ENCODE results near the gene GLUL.
A peak's percentile ranks its signal among the peaks of the same experiment; 100 is the strongest.

The GLUL gene
- long read RNA-seq, donor 1, full-length matches to known transcripts: 65 of 72 reads
- long read RNA-seq, donor 1, partial matches to known transcripts: 7 of 72 reads
- long read RNA-seq, donor 1, other reads (novel, unspliced or antisense): 0 of 72 reads
- long read RNA-seq, donor 2, full-length matches to known transcripts: 45 of 56 reads
- long read RNA-seq, donor 2, partial matches to known transcripts: 11 of 56 reads
- long read RNA-seq, donor 2, other reads (novel, unspliced or antisense): 0 of 56 reads
- long read RNA-seq, donor 3, full-length matches to known transcripts: 40 of 45 reads
- long read RNA-seq, donor 3, partial matches to known transcripts: 5 of 45 reads
- long read RNA-seq, donor 3, other reads (novel, unspliced or antisense): 0 of 45 reads
- long read RNA-seq, donor 4, full-length matches to known transcripts: 78 of 86 reads
- long read RNA-seq, donor 4, partial matches to known transcripts: 8 of 86 reads
- long read RNA-seq, donor 4, other reads (novel, unspliced or antisense): 0 of 86 reads
- long read RNA-seq, donor 5, full-length matches to known transcripts: 49 of 49 reads
- long read RNA-seq, donor 5, partial matches to known transcripts: 0 of 49 reads
- long read RNA-seq, donor 5, other reads (novel, unspliced or antisense): 0 of 49 reads
- long read RNA-seq, donor 6, full-length matches to known transcripts: 54 of 73 reads
- long read RNA-seq, donor 6, partial matches to known transcripts: 19 of 73 reads
- long read RNA-seq, donor 6, other reads (novel, unspliced or antisense): 0 of 73 reads
- long read RNA-seq, donor 7, full-length matches to known transcripts: 84 of 100 reads
- long read RNA-seq, donor 7, partial matches to known transcripts: 16 of 100 reads
- long read RNA-seq, donor 7, other reads (novel, unspliced or antisense): 0 of 100 reads
- long read RNA-seq, donor 8, full-length matches to known transcripts: 65 of 77 reads
- long read RNA-seq, donor 8, partial matches to known transcripts: 5 of 77 reads
- long read RNA-seq, donor 8, other reads (novel, unspliced or antisense): 7 of 77 reads

DNA sequence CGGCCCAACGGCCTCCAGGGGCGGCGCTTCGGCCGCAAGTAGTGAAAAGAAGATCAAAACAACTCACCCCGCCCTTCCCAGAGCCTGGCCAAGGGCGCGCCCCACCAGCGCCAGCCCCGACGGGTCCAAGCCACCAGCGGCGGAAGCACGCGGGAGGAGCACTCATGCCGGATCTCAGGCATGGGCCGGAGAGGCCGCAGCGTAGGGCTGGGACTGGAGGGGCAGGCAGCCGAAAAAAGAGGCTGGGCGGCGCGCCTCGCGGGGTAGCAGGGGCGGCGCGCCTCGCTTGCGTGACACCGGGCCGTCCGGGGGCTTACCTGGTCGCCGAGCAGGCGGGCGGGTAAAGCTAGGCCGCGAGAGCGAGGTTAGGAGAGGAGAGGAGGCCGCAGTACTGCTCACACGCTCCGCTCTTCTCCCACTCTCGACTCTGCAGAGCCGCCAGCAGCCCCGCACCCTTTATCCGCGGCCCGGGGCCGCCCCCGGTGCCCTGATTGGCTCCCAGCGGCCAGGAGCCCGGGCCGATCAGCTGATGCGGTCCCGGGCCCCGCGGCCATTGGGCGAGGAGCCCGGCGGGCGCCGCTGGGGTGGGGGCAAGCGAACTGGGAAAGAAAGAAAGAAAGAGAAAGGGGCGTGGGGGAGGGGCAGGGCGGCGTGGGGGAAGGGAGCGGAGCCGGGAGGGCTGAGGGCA lies at the start of gene GLUL:
Gene GLUL (minus strand): TSS at position 429 of the 688 bp plus-strand sequence. CDS start 3,053 bp downstream, outside the sequence.
- peak; percentile 98 for DNase-seq

DNA sequence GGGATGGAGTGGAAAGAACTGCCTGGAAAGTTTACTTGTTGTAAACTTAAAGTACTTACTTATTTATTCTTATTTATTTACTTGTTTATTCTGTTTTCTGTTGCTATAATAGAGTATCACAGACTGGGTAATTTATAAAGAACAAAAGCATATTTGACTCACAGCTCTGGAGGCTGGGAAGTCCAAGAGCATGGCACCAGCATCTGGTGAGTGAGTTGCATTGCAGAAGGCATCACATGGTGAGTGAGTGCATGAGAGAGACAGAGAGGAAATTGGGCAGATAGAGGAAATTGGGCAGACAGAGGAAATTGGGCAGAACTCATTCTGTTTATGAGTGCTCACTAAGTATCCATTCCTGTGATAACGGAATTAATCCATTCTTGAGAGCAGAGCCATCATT lies 46.7 kb upstream of the GLUL start:
- no peak for DNase-seq

DNA sequence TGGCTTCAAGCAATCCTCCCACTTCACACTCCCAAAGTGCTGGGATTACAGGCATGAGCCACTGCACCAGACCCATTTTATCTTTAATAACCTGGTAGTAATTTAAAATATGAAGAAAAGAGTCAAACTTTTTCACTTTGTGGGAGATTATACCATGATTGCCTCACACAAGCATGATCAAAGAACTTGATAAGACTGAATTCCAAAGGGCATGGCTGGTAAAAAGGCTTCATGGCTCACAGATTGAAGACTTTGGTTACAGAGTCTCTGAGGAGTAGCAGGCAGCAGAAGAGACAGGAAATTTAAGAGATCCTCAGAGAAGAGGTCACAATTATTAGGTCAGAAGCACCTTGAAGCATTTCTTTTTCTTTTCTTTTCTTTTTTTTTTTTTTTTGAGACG lies 42.0 kb upstream of the GLUL start:
- DNase-seq: no peak

DNA sequence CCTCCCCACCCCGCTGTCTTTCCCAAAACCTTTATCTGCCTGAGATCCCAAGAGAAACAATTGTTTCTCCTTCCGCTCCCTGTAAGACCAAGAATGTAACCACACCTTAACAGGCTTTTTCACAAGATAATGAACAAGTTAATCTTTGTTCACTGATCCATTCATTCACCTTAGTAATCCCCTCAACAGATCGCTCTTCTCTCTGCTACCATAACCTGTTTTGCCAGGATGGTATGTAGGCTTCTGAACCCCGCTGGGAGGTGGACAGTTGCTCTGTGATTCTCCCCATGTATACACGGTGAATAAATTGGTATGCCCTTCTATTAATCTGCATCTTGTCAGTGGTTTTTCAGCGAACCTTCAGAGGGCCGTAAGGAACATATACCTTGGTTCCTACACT lies 39.7 kb upstream of the GLUL start:
- no peak for DNase-seq

DNA sequence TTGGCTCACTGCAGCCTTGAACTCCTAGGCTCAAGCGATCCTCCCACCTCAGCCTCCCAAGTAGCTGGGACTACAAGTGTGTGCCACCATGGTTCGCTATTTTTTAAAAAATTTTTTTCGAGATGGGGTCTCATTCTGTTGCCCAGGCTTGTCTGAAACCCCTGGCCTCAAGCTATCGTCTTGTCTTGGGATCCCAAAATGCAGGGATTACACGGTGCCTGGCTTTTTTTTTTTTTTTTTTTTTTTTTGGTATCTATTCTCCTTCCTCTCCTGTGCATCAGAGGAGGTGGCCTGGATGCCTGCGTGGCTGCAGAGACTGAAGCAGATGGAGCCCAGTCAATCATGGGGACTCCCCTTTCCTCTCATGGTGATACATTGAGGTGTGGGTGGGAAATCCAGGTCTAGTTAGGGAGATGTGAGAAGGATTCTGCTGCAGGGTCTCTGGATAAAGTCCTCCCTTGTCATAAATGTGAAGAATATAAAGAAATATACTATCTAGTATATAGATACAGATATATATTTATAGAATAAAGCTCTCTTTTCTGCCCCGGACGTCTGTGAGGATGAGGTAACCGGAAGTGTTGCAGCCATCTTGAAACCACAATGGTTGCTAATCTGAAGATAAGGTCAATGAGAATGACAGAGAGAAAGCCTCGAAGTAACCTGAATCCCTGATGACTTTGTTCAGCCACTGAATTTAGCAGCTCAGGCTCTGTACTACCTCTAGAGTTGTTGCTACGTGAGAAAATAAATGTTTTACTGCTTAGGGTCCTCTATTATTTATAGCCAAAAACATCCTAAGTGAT lies 38.9 kb upstream of the GLUL start:
- no peak for DNase-seq

DNA sequence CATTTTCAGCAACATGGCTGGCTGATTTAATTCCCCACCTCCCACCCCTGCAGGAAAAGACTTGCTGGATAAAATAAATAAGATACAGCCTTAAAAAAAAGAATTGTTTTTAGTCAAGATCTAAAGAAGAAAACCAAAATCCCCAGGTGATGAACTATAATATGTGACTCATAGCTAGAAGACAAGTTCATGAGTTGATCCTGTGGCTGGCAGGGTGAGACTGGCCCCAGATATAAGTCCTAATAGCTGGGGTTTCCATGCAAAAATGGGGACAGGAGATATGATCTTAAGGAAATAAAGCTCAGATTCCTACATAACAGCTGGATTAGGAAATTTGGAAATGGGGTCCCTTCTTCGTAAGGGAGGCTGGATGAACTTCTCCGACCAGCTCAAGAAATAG lies 36.5 kb upstream of the GLUL start:
- DNase-seq: no peak

DNA sequence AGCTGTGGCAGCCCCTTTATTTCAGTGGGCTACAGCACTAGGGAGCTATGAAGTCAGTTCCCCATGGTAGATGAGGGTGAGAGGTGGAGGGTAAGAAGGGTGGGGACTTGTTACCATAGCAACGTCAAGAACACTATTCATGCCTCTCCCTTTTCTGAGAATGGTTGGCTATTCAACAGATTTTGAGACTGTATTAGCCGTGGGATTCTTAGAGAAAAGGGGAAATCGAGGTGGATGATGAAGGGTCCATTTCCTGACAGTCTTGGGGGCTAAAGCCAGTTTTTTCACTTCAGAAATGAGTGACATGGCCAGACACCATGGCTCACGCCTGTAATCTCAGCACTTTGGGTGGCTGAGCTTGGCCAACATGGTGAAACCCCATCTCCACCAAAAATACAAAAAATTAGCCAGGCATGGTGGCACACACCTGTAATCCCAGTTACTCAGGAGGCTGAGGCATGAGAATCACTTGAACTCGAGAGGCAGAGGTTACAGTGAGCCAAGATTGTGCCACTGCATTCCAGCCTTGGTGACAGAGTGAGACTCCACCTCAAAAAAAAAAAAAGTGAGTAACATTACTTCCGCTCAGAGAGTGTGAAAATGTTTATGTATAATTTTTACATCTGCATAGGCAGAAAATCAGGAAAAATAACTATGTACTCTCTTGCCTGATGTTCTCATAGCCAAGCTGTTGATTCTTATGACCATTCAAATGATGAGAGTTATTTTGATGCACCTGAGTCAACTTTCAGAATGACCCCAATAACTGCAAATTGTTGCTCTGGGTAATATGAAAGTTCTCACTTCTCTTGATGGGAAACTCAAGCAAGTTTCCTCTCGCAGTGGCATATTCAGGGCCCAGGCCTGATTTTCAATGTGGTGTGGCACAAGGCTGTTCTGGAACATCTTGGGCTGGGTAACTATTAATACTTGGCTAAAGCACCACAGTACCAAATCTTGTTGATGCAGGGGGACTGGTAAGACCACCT lies 35.1 kb upstream of the GLUL start:
- no peak for DNase-seq

DNA sequence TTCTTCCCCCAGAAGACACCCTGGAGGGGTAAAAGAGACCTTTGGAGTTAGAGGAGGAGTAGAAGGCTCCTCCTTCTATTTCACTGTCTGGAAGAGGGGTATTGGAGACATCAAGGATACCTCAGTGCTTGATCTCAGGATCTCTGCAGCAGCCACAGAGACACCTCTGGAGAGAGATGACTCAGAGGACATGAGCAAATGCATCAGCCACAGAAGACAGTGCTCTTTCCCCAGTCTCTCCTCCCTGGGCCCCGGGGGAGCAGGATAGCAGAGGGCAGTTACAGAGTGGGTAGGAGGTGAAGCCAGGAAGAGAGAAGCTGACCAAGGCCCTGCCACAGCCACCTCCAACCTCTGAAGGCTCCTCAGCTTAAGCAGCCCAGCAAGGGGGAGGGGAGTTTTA lies 24.2 kb upstream of the GLUL start:
- no peak for DNase-seq

DNA sequence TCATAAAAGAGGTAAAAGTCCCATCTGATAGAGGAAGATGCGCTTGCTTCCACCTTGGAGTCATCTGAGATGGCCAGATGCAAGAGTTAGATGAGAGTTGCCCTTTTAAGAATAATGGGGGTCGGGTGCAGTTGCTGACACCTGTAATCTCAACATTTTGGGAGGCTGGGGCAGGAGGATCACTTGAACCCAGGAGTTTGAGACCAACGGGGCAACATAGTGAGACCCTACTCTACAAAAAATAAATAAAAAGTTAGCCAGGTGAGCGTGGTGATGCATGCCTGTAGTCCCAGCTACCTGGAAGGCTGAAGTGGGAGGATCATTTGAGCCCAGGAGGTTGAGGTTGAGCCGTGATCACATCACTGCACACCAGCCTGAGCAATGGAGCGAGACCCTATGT lies 22.4 kb upstream of the GLUL start:
- no peak for DNase-seq

DNA sequence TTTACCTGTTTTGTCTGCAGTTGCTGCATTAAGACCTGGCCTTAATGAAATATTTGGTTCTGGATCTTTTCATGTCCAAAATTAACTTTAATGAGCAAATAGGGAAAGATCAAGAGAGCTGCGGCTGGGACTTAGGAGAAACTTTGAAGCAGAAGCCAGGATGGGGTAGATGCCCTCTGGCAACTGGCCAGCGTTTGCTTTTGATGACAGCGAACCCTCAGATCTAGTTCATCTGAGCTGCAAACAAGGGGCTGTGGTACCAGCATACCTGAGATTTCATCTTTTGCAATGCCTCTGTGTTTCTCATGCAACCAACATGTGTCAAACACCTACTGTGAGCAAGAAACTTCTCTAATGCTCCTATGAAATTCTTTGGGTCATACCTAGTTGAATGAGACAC lies 21.9 kb upstream of the GLUL start:
- no peak for DNase-seq

DNA sequence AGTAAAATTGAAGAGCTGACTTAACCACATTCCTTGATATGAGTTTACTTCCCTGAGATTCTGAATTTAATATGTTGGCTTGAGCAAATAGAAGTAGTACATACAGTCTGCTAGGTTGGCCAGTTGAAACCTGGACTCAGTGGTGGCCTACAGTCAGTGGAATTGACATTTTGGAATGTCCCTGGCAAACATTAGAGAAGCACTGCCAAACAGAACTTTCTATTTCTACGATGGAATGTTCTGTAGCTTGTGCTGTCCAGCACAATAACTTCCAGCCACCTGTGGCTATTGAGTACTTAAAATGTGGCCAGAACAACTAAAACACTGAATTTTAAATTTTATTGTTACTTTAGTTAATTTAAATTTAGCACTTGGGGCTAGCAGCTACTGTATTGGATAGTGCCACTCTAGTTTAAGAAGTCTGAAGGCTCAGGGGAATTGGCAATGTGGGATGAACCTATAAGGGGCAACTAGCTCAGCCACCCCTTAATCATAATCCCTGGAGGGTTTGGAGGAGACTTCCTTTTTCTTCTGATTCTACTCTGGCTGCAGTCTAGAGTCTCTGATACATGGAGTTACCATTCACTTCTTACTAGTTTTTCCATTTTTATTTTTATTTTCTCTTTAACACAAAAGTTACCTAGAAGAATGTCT lies 19.2 kb upstream of the GLUL start:
- DNase-seq: no peak

DNA sequence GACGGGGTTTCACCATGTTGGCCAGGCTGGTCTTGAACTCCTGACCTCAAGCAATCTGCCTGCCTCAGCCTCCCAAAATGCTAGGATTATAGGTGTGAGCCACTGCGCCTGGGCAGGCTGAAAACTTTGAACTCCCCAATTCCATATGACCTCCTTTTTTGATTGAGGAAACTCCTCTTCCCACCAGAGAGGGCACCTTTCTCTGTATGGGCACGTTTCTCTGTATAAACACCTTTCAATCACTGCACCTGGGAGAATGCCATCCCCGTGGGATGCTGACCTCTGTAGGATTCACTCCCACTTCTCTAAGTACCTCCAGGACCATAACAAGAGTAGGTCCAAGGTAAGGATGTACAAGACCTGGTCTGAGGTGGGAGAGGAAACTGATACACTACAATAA lies 18.5 kb upstream of the GLUL start:
- DNase-seq: no peak

DNA sequence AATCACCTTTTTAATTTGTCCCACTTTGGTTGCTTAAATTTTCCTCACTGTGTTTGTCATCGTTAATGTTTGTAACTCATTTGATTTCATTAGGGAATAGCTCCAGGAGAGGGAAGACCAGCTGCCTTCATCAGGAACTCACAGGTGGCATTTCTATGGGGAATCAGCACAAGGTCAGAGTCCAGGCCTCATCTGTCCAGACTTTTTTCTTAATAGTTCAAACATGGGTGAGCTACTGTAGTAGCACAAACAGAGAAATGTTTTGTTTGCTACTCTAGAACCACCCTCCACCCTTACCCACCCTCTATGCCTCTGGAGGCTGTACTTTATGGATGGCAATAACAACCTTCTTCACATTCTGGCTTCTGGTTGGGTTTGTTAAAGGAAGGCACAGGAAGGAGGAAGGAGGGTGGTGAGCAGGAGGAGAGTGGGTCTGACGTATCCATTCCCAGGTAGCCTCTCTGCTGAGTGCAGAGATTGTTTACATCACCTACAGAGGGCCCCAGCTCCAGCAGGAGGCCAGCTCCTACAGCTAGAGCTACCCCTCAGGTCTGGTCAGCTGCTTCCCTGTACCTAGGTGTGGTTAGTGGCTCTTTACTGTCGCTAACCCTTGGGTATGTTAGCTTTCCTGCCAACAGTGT lies 17.0 kb upstream of the GLUL start:
- DNase-seq: no peak

DNA sequence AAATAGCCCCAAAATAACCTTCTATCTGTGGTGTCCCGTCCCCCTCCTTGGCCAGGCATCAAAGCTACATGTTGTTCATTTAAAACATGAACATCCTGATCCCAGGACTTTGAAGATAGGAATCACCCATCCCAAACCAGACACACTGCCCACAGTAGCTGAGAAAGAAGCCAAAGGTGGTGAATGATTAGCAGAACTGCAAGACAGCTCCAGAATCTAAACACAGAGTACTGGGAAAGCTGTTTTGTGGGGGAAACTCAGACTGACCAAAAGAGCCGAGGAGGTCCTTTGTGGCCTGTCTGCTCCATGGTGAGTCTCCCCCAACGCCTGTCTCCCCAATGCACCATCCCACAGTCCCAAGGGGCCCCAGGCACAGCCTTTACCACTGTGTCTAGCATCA lies 16.1 kb upstream of the GLUL start:
- no peak for DNase-seq

DNA sequence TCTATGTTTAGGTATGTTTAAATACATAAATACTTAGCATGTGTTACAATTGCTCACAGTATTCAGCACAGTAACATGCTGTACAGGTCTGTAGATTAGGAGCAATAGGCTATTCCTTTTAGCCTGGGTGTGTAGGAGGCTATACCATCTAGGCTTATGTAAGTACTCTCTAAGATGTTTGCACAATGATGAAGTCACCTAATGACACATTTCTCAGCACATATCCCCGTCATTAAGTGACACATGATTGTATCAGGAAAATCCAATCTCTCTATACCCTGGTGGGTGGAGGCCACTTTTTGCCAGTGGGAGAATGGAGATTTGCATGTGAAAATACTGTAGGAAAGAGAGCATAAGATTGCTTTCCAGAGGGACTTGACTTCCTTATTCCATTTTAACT lies 14.4 kb upstream of the GLUL start:
- no peak for DNase-seq

DNA sequence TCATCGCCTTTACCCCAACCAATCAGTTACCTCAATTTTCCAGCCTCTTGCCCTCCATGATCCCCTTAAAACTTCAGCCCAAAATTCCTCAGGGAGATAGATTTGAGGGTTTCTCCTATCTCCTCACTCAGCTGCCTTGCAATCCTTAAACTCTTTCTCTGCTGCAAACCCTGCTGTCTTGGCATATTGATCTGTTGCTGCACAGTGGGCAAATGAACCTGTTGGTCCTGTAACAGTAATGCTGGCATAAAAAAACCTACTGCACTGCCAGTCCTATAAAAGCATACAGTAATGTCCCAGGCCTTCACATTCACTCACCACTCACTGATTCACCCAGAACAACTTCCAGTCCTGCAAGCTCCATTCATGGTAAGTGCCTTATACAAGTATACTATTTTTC lies 14.0 kb upstream of the GLUL start:
- no peak for DNase-seq

DNA sequence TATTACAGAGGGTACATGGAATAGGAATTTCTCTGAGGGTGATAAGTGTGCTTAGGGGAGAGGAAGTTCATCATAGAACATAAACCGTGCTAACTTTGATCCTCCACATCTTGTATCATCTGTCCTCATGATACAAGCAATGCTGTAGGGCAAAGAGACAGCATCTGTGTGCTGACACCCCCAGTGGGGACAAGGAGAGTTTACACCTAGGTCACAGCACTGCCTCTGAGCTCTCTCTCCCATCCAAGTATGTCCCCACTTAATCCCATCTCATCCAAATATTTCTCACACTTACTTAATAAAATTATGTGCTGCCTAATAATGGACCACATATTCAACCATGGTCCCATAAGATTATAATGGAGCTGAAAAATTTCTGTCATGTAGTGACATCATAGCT lies 13.2 kb upstream of the GLUL start:
- DNase-seq: no peak

DNA sequence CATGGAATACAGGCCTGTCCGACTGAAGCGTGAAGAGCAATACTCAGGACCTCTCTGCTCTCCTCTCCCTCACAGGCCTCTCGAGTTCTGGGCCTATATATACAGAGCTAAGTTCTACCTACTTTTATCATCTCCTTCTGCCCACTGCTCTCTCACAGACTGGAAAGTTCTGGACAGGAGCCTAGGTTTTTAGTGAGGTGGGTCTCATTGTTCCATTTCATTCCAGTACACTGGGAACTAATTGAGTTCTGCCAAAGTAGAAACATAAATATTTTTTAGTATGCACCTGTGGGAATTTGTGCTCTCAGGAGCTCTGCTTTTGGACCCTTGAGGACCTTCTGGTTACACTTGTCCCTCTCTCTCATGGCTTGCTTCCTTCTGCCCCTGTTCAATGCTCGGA lies 9.0 kb upstream of the GLUL start, which contains the start of gene TEDDM1:
Gene TEDDM1 (minus strand): TSS at position 101 of the 400 bp plus-strand sequence. CDS start 182 bp downstream, outside the sequence.
- DNase-seq: no peak
